Testis (tissue), 2 donors: Measurements from ENCODE around the gene KCNE4.

ENCODE experiments used
- CTCF ChIP-seq, 3 experiments: fragments of 450-650 bp in 2 of 3; fragments of 200-600 bp in 1 of 3; sonication (generic) in 1 of 3; IDR thresholded peaks; one replicate each; pipeline ENCODE4 v1.5.1; 2016 to 2019; ENCODE audit warnings: antibody characterized with exemption in 3 of 3, mild to moderate bottlenecking in 2 of 3, moderate library complexity in 1 of 3
- POLR2A ChIP-seq: fragments of 450-650 bp; IDR thresholded peaks from one replicate; pipeline ENCODE4 v1.6.1; 2017; ENCODE audit warnings: antibody characterized with exemption, mild to moderate bottlenecking, moderate library complexity

- TF ChIP-seq CTCF (IDR thresholded peaks at IDR 0.05) (no peak), POLR2A (no peak)
These were observed 1.8 kb upstream of the KCNE4 start for GRCh38 chr2:223050188-223050587.
